Kidney (tissue), 14 donors: ENCODE data around the gene AGBL4. TPM values are rescaled to one million over a fixed set of nuclear protein-coding genes. Genes with fewer than 3 reads are reported as not detected.

Experiments used
- DNase-seq, 5 donors: peaks; one replicate each; pipeline ENCODE4 v3.0.0-alpha.2; 2013 to 2020
- FAIRE-seq: peaks from 2 replicates; lab custom pipeline; 2012; peaks lifted over from hg19 to GRCh38; lab: Jason Lieb, UNC
- H3K27ac ChIP-seq, 2 donors: one replicate each; pipeline ENCODE4 v1.7.0; 2013; ENCODE audit warnings: low read depth in 2 of 2, low read length in 2 of 2, inconsistent platforms in 1 of 2
- H3K27me3 ChIP-seq: one replicate; pipeline ENCODE4 v1.7.1; 2013; ENCODE audit warnings: low read length, inconsistent platforms; ENCODE audit not compliant: control insufficient read depth, insufficient read depth
- H3K36me3 ChIP-seq, 3 donors: one replicate each; pipeline versions ENCODE4 v1.7.0 to v1.7.1; 2013; ENCODE audit warnings: low read length in 3 of 3, control low read depth in 1 of 3, inconsistent platforms in 1 of 3; ENCODE audit not compliant: insufficient read depth in 3 of 3, control insufficient read depth in 2 of 3
- H3K4me1 ChIP-seq, 3 donors: one replicate each; pipeline versions ENCODE4 v1.7.0 to v1.7.1; 2013; ENCODE audit warnings: low read length in 3 of 3, inconsistent platforms in 1 of 3, low read depth in 1 of 3; ENCODE audit not compliant: control insufficient read depth in 2 of 3, insufficient read depth in 2 of 3
- H3K4me3 ChIP-seq, 3 donors: one replicate each; pipeline versions ENCODE4 v1.7.0 to v1.8.1; 2013; ENCODE audit warnings: low read length in 3 of 3, control low read depth in 1 of 3, inconsistent platforms in 1 of 3
- H3K9ac ChIP-seq, 3 donors: one replicate each; pipeline versions ENCODE4 v1.7.0 to v1.7.1; 2013; ENCODE audit warnings: low read length in 3 of 3, control low read depth in 1 of 3, inconsistent platforms in 1 of 3
- H3K9me3 ChIP-seq, 3 donors: one replicate each; pipeline versions ENCODE4 v1.7.0 to v1.7.1; 2013; ENCODE audit warnings: low read length in 3 of 3, control low read depth in 1 of 3, inconsistent platforms in 1 of 3; ENCODE audit not compliant: control insufficient read depth in 2 of 3, insufficient read depth in 1 of 3
- CTCF ChIP-seq: IDR thresholded peaks from 3 replicates; pipeline ENCODE4 v1.5.1; 2012; ENCODE audit warnings: mild to moderate bottlenecking, moderate library complexity, borderline replicate concordance; ENCODE audit not compliant: insufficient read depth; ENCODE audit errors: extremely low read depth
- intact Hi-C: fragments of 100-400 bp; cut with DNase I; formaldehyde crosslinking; loops from one replicate; pipeline ENCODE4 v1.11.1; 2022
- polyA plus RNA-seq: library from polyadenylated mRNA; stranded (reverse); fragments of 350-450 nt; fragmentation: Illumina TruSeq; extraction: RNeasy Lipid Tissue Mini Kit (QIAGEN cat#74804); gene quantifications from one replicate; pipeline ENCODE4 v1.2.3, GENCODE V29; 2014; ENCODE audit warnings: low read depth, low replicate concordance; ENCODE audit not compliant: insufficient read depth
- total RNA-seq: library from RNA; stranded (reverse); fragmentation: NEBNext Ultra II Directional; extraction: Animal tissue kit (Norgen Biotek cat#: 25700); gene quantifications from one replicate; pipeline ENCODE4 v1.2.1, GENCODE V29; 2021
- donor health status: control.
- donor health status: control.
- donor health status: control.
- donor health status: control.
- donor health status: control.
- donor health status: DM: yes; HTN: yes; CAD: no.
- donor health status: Normal renal cell carcinoma (clear cell type).

Gene AGBL4
- total and polyA plus RNA-seq, 2 donors from 2014 or later = 1.5 to 2.7 TPM

DNA sequence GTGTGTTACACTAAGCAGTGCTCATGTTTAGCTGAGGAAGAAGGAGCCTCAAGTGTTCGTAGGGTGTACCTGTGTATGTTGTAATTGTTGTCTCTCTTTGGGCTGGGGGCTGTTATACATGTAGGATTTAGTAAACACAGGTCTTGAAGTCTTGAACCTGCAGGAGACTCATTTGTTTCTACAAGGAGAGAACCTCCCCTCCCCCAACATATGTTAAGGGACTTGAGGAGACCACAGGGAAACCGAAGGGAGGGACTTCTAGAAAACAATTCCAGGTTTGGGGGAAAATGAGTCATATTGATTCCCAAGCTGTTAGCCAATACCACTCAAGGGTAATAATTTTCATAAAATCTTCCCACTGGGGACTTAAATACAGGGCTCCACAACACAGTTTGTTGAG lies 25.0 kb upstream of the AGBL4 start:
- Histone ChIP-seq H3K4me3 (no peak overlapping the region), H3K27me3 (peaks cover 6% of the 10 kb centered on the region), H3K9ac (no peak overlapping the region), H3K9me3 (no peaks in the 10 kb centered on the region), H3K4me1 (no peaks in the 10 kb centered on the region), H3K27ac (no peak overlapping the region), H3K36me3 (no peaks in the 10 kb centered on the region)
- FAIRE-seq = no peak
- intact Hi-C loops = no loop called here
- no peak for TF ChIP-seq CTCF
- DNase-seq = no peak

GRCh38 chr1:50047916-50048694 lies 24.4 kb upstream of the AGBL4 start:
- Histone ChIP-seq H3K4me3 (peak overlapping the region in 1 of 3 donors; percentile 28), H3K27me3 (peaks cover 6% of the 10 kb centered on the region), H3K9ac (no peak overlapping the region), H3K27ac (no peak overlapping the region), H3K4me1 (no peaks in the 10 kb centered on the region), H3K9me3 (no peaks in the 10 kb centered on the region), H3K36me3 (no peaks in the 10 kb centered on the region)
- FAIRE-seq (no peak), DNase-seq (peak; percentile 66 to 76 (median 73))
- no peak for TF ChIP-seq CTCF
- intact Hi-C loops = no loop called here

DNA sequence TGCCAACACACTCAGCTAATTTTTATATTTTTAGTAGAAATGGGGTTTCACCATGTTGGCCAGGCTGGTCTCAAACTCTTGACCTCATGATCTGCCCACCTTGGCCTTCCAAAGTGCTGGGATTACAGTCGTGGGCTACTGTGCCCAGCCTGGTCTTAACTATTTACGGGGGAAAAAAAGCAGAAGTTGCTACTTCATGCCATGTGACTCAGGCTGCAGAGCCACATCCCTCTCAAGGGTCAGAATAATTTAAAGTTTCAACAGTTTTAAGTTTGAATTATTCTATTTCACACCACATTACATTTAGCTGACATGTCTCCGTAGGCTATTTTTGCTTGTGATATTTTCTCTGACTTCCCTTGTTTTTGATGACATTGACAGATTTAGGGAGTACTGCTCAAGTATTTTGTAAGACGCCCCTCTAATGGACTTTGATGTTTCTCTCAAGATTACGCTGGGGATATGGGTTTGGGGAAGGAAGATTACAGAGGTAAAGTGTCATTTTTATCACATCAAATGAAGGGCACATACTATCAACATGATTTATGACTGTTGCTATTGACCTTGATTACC lies 14.6 kb upstream of the AGBL4 start:
- TF ChIP-seq CTCF = no peak
- no peak for DNase-seq
- Histone ChIP-seq H3K27me3 (no peaks in the 10 kb centered on the region), H3K9ac (no peak overlapping the region), H3K4me3 (no peak overlapping the region), H3K9me3 (no peaks in the 10 kb centered on the region), H3K27ac (no peak overlapping the region), H3K36me3 (no peaks in the 10 kb centered on the region), H3K4me1 (no peaks in the 10 kb centered on the region)
- no peak for FAIRE-seq
- intact Hi-C loops = no loop called here
